HepG2 (cell line): Measurements from ENCODE around the gene RGL1. TPM values are rescaled to one million over a fixed set of nuclear protein-coding genes. Genes with fewer than 3 reads are reported as not detected.

Experiments used
- CEBPG ChIP-seq: IDR thresholded peaks from 2 replicates; pipeline ENCODE4 v1.6.1; 2016
- CREM ChIP-seq, 2 experiments: sonication (generic) in 1 of 2; formaldehyde crosslinking in 1 of 2; IDR thresholded peaks; 2 replicates each; pipeline versions ENCODE4 v1.4.0 to v1.6.1; 2016 to 2020; ENCODE audit warnings: antibody characterized with exemption in 1 of 2, mild to moderate bottlenecking in 1 of 2, missing genetic modification reagents in 1 of 2
- FOXO1 ChIP-seq: sonication (generic); formaldehyde crosslinking; IDR thresholded peaks from 2 replicates; pipeline ENCODE4 v1.4.0; 2020; ENCODE audit warnings: missing genetic modification reagents
- HDAC2 ChIP-seq: sonication (generic); formaldehyde crosslinking; IDR thresholded peaks from 2 replicates; pipeline ENCODE4 v1.4.0; 2020; ENCODE audit warnings: missing genetic modification reagents
- HNF4A ChIP-seq: sonication (generic); formaldehyde crosslinking; IDR thresholded peaks from 2 replicates; pipeline ENCODE4 v1.4.0; 2020; ENCODE audit warnings: missing genetic modification reagents
- MIXL1 ChIP-seq: IDR thresholded peaks from 2 replicates; pipeline ENCODE4 v1.6.1; 2016
- NCOR1 ChIP-seq: fragments of 200-600 bp; sonication (generic); IDR thresholded peaks from 2 replicates; pipeline ENCODE4 v1.7.0; 2017; ENCODE audit warnings: antibody characterized with exemption, low read length, borderline replicate concordance
- POGZ ChIP-seq: sonication (generic); formaldehyde crosslinking; IDR thresholded peaks from 2 replicates; pipeline ENCODE4 v1.4.0; 2020; ENCODE audit warnings: mild to moderate bottlenecking, missing genetic modification reagents
- RXRA ChIP-seq: sonication (generic); formaldehyde crosslinking; IDR thresholded peaks from 2 replicates; pipeline ENCODE4 v1.5.1; 2020; ENCODE audit warnings: missing genetic modification reagents
- RXRB ChIP-seq: IDR thresholded peaks from 2 replicates; pipeline ENCODE4 v1.6.1; 2016; ENCODE audit warnings: borderline replicate concordance, missing genetic modification reagents, missing compliant biosample characterization
- SALL1 ChIP-seq: sonication (generic); formaldehyde crosslinking; IDR thresholded peaks from 2 replicates; pipeline ENCODE4 v1.8.0; 2022; ENCODE audit warnings: mild to moderate bottlenecking, missing genetic modification reagents
- SIN3A ChIP-seq: IDR thresholded peaks from 2 replicates; pipeline ENCODE4 v1.6.1; 2011; ENCODE audit warnings: low read depth, mild to moderate bottlenecking, control low read depth, low read length, borderline replicate concordance
- SKI ChIP-seq: fragments of 450-650 bp; IDR thresholded peaks from one replicate; pipeline ENCODE4 v1.6.1; 2018; ENCODE audit warnings: mild to moderate bottlenecking; ENCODE audit not compliant: partially characterized antibody
- TBX2 ChIP-seq: sonication (generic); formaldehyde crosslinking; IDR thresholded peaks from 2 replicates; pipeline ENCODE4 v1.5.0; 2020; ENCODE audit warnings: missing genetic modification reagents, mild to moderate bottlenecking, borderline replicate concordance
- THAP11 ChIP-seq: IDR thresholded peaks from 2 replicates; pipeline ENCODE4 v1.6.1; 2016; ENCODE audit warnings: missing biosample characterization, missing genetic modification reagents
- ZFP36L1 ChIP-seq: sonication (generic); formaldehyde crosslinking; IDR thresholded peaks from 2 replicates; pipeline ENCODE4 v1.8.0; 2022; ENCODE audit warnings: mild to moderate bottlenecking, missing genetic modification reagents, moderate library complexity
- polyA plus RNA-seq, 8 experiments: library from polyadenylated mRNA; depleted of rRNA in 3 of 8; stranded (reverse) in 7 of 8; unstranded in 1 of 8; fragments of >200 nt; fragmentation: Illumina TruSeq in 4 of 8; extraction: Trizol in 4 of 8; gene quantifications; 2 replicates each; pipeline versions ENCODE4 v1.2.1 to v1.2.3, GENCODE V29; 2011 to 2016; ENCODE audit warnings: low read depth in 4 of 8, missing spikeins in 1 of 8, mixed read lengths in 1 of 8; ENCODE audit not compliant: insufficient read depth in 1 of 8
- total RNA-seq, 5 experiments: library from RNA; depleted of rRNA; stranded (reverse); fragments of >200 nt; fragmentation: Illumina TruSeq; extraction: Trizol; gene quantifications; 2 replicates each; pipeline ENCODE4 v1.2.3, GENCODE V29; 2016; ENCODE audit warnings: low read depth in 1 of 5
- TF ChIP-seq, protein P1 (sequence below): sonication (generic); formaldehyde crosslinking; IDR thresholded peaks from 2 replicates; pipeline ENCODE4 v1.8.1; 2022; ENCODE audit warnings: low read depth, mild to moderate bottlenecking, missing genetic modification reagents
- TF ChIP-seq, protein P2 (sequence below): sonication (generic); formaldehyde crosslinking; conservative IDR thresholded peaks from 2 replicates; pipeline ENCODE4 v1.4.0; 2020; ENCODE audit warnings: mild to moderate bottlenecking, missing genetic modification reagents, moderate library complexity
- TF ChIP-seq, protein P3 (sequence below): sonication (generic); IDR thresholded peaks from 2 replicates; pipeline ENCODE4 v1.6.1; 2016; ENCODE audit warnings: low read depth, borderline replicate concordance
- TF ChIP-seq, protein P4 (sequence below), 2 experiments: fragments of 450-650 bp in 1 of 2; sonication (generic) in 1 of 2; formaldehyde crosslinking; IDR thresholded peaks; 2 replicates each; pipeline versions ENCODE4 v1.5.0 to v1.8.0; 2020 to 2022; ENCODE audit warnings: mild to moderate bottlenecking in 1 of 2, missing genetic modification reagents in 1 of 2
- TF ChIP-seq, protein P5 (sequence below): IDR thresholded peaks from 2 replicates; pipeline ENCODE4 v1.6.1; 2016; ENCODE audit warnings: low read depth

RGL1 gene
- total and polyA plus RNA-seq, 2 of the 13 experiments (the other 11 are each of a cell fraction or from before 2014, with no cell fraction given): 3.5 to 4.7 TPM

DNA sequence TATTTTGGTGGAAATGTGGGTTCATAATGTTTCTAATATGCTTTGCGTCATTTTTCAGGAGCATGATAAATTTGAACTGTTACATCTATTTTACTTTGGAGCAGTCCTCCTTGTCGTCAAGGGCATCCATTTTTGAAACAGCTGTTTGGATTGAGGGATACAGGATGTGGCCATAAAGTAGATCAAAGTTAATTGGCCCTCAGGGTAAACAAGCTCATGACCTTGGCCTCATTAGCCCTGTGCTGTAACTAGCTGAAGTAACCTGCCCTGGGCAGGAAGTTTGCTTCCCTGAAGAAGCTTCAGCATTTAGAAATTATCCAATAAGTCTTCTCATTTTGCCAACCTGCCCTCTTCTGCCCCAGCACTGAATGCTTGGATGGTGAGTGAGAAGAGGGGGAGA, 24.8 kb upstream of the RGL1 start (continued):
- TF ChIP-seq MIXL1 (CRISPR knock-in tag) (peak; percentile 99), CEBPG (CRISPR knock-in tag) (peak; percentile 45), HNF4A (peak; percentile 49; the same call in 1 of the 2 replicates), CREM (IDR thresholded peaks at IDR 0.05) (0 out of 2 replicates have a peak, but pooled peaks have one; percentile 20), CREM (CRISPR knock-in tag; IDR thresholded peaks at IDR 0.05) (no peak), TBX2 (CRISPR knock-in tag) (peak; percentile 39; the same call in 1 of the 2 replicates), NCOR1 (0 out of 2 replicates have a peak, but pooled peaks have one; percentile 24), ZFP36L1 (CRISPR knock-in tag) (peak; percentile 50; the same call in 1 of the 2 replicates), HDAC2 (peak; percentile 64), RXRA (CRISPR knock-in tag) (peak; percentile 84; the same call in 1 of the 2 replicates), SALL1 (peak; percentile 70), SKI (peak; percentile 57), RXRB (CRISPR knock-in tag) (peak; percentile 99), SIN3A (no peak), THAP11 (CRISPR knock-in tag) (peak; percentile 58; the same call in 1 of the 2 replicates), POGZ (CRISPR knock-in tag) (peak; percentile 67), FOXO1 (peak; percentile 77; the same call in 1 of the 2 replicates)
- TF ChIP-seq, protein P1, sequence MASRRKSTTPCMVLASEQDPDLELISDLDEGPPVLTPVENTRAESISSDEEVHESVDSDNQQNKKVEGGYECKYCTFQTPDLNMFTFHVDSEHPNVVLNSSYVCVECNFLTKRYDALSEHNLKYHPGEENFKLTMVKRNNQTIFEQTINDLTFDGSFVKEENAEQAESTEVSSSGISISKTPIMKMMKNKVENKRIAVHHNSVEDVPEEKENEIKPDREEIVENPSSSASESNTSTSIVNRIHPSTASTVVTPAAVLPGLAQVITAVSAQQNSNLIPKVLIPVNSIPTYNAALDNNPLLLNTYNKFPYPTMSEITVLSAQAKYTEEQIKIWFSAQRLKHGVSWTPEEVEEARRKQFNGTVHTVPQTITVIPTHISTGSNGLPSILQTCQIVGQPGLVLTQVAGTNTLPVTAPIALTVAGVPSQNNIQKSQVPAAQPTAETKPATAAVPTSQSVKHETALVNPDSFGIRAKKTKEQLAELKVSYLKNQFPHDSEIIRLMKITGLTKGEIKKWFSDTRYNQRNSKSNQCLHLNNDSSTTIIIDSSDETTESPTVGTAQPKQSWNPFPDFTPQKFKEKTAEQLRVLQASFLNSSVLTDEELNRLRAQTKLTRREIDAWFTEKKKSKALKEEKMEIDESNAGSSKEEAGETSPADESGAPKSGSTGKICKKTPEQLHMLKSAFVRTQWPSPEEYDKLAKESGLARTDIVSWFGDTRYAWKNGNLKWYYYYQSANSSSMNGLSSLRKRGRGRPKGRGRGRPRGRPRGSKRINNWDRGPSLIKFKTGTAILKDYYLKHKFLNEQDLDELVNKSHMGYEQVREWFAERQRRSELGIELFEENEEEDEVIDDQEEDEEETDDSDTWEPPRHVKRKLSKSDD: no peak
- TF ChIP-seq, protein P2, sequence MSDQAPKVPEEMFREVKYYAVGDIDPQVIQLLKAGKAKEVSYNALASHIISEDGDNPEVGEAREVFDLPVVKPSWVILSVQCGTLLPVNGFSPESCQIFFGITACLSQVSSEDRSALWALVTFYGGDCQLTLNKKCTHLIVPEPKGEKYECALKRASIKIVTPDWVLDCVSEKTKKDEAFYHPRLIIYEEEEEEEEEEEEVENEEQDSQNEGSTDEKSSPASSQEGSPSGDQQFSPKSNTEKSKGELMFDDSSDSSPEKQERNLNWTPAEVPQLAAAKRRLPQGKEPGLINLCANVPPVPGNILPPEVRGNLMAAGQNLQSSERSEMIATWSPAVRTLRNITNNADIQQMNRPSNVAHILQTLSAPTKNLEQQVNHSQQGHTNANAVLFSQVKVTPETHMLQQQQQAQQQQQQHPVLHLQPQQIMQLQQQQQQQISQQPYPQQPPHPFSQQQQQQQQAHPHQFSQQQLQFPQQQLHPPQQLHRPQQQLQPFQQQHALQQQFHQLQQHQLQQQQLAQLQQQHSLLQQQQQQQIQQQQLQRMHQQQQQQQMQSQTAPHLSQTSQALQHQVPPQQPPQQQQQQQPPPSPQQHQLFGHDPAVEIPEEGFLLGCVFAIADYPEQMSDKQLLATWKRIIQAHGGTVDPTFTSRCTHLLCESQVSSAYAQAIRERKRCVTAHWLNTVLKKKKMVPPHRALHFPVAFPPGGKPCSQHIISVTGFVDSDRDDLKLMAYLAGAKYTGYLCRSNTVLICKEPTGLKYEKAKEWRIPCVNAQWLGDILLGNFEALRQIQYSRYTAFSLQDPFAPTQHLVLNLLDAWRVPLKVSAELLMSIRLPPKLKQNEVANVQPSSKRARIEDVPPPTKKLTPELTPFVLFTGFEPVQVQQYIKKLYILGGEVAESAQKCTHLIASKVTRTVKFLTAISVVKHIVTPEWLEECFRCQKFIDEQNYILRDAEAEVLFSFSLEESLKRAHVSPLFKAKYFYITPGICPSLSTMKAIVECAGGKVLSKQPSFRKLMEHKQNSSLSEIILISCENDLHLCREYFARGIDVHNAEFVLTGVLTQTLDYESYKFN: peak; percentile 70
- TF ChIP-seq, protein P3, sequence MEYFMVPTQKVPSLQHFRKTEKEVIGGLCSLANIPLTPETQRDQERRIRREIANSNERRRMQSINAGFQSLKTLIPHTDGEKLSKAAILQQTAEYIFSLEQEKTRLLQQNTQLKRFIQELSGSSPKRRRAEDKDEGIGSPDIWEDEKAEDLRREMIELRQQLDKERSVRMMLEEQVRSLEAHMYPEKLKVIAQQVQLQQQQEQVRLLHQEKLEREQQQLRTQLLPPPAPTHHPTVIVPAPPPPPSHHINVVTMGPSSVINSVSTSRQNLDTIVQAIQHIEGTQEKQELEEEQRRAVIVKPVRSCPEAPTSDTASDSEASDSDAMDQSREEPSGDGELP: peak; percentile 92
- TF ChIP-seq, protein P4, sequence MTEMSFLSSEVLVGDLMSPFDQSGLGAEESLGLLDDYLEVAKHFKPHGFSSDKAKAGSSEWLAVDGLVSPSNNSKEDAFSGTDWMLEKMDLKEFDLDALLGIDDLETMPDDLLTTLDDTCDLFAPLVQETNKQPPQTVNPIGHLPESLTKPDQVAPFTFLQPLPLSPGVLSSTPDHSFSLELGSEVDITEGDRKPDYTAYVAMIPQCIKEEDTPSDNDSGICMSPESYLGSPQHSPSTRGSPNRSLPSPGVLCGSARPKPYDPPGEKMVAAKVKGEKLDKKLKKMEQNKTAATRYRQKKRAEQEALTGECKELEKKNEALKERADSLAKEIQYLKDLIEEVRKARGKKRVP (CRISPR knock-in tag; IDR thresholded peaks at IDR 0.05): peak in 1 of 2 experiments; percentile 64; a peak in 2 of 4 replicates
- TF ChIP-seq, protein P5, sequence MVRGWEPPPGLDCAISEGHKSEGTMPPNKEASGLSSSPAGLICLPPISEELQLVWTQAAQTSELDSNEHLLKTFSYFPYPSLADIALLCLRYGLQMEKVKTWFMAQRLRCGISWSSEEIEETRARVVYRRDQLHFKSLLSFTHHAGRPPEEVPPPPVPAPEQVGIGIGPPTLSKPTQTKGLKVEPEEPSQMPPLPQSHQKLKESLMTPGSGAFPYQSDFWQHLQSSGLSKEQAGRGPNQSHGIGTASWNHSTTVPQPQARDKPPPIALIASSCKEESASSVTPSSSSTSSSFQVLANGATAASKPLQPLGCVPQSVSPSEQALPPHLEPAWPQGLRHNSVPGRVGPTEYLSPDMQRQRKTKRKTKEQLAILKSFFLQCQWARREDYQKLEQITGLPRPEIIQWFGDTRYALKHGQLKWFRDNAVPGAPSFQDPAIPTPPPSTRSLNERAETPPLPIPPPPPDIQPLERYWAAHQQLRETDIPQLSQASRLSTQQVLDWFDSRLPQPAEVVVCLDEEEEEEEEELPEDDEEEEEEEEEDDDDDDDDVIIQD: peak; percentile 65; the same call in 1 of the 2 replicates
